ENCODE measurements around the gene SCN7A. TPM values are rescaled to one million over a fixed set of nuclear protein-coding genes. Genes with fewer than 3 reads are reported as not detected.

SCN7A gene
- 0.11 TPM in 1 of 2 replicates, not detected in the other for total RNA-seq
- long read RNA-seq = 0 reads

- Mint-ChIP-seq H3K27ac (ENCODE audit: unreplicated experiment) (no peak within 1 kb of the TSS), H3K27me3 (ENCODE audit: unreplicated experiment) (peaks cover 36% of the 10 kb centered on the region), H3K36me3 (ENCODE audit: unreplicated experiment) (no peaks in the 10 kb centered on the region), H3K9me3 (ENCODE audit: unreplicated experiment) (no peaks in the 10 kb centered on the region), H3K4me3 (ENCODE audit: unreplicated experiment) (peak within 1 kb of the TSS; percentile 64), H3K4me1 (ENCODE audit: unreplicated experiment) (peaks cover 7% of the 10 kb centered on the region)
- TF ChIP-seq CTCF (IDR thresholded peaks at IDR 0.05) = no peak
- no peak for DNase-seq (ENCODE audit: extremely low spot score, unreplicated experiment)
These were observed at the start of gene SCN7A for GRCh38 chr2:166494140-166494624. TSS of gene SCN7A (minus strand) at chr2:166494249. CDS start at chr2:166477696, 16,553 bp downstream.

- no peak overlapping the region for H3K27ac Mint-ChIP-seq (ENCODE audit: unreplicated experiment)
- peaks cover 4% of the 10 kb centered on the region for H3K4me1 Mint-ChIP-seq (ENCODE audit: unreplicated experiment)
- DNase-seq (ENCODE audit: extremely low spot score, unreplicated experiment) = no peak
- no peak overlapping the region for H3K4me3 Mint-ChIP-seq (ENCODE audit: unreplicated experiment)
- TF ChIP-seq CTCF (IDR thresholded peaks at IDR 0.05) = peak; percentile 87
- peaks cover 33% of the 10 kb centered on the region for H3K27me3 Mint-ChIP-seq (ENCODE audit: unreplicated experiment)
- no peaks in the 10 kb centered on the region for H3K36me3 Mint-ChIP-seq (ENCODE audit: unreplicated experiment)
- no peaks in the 10 kb centered on the region for H3K9me3 Mint-ChIP-seq (ENCODE audit: unreplicated experiment)
These were observed 45.5 kb upstream of the SCN7A start for GRCh38 chr2:166539340-166540162.

GRCh38 chr2:166536111-166536510 is 42.1 kb upstream of the SCN7A start:
- Mint-ChIP-seq H3K9me3 (ENCODE audit: unreplicated experiment) (no peaks in the 10 kb centered on the region), H3K27ac (ENCODE audit: unreplicated experiment) (no peak overlapping the region), H3K4me1 (ENCODE audit: unreplicated experiment) (peaks cover 4% of the 10 kb centered on the region), H3K4me3 (ENCODE audit: unreplicated experiment) (no peak overlapping the region), H3K27me3 (ENCODE audit: unreplicated experiment) (peaks cover 48% of the 10 kb centered on the region), H3K36me3 (ENCODE audit: unreplicated experiment) (no peaks in the 10 kb centered on the region)
- no peak for DNase-seq (ENCODE audit: extremely low spot score, unreplicated experiment)
- TF ChIP-seq CTCF (IDR thresholded peaks at IDR 0.05) = no peak

GRCh38 chr2:166521155-166521554 is 27.1 kb upstream of the SCN7A start:
- Mint-ChIP-seq H3K4me3 (ENCODE audit: unreplicated experiment) (no peak overlapping the region), H3K9me3 (ENCODE audit: unreplicated experiment) (no peaks in the 10 kb centered on the region), H3K36me3 (ENCODE audit: unreplicated experiment) (no peaks in the 10 kb centered on the region), H3K27ac (ENCODE audit: unreplicated experiment) (no peak overlapping the region), H3K27me3 (ENCODE audit: unreplicated experiment) (peaks cover 16% of the 10 kb centered on the region), H3K4me1 (ENCODE audit: unreplicated experiment) (no peaks in the 10 kb centered on the region)
- no peak for TF ChIP-seq CTCF (IDR thresholded peaks at IDR 0.05)
- no peak for DNase-seq (ENCODE audit: extremely low spot score, unreplicated experiment)

- no peaks in the 10 kb centered on the region for H3K36me3 Mint-ChIP-seq (ENCODE audit: unreplicated experiment)
- no peaks in the 10 kb centered on the region for H3K4me1 Mint-ChIP-seq (ENCODE audit: unreplicated experiment)
- no peaks in the 10 kb centered on the region for H3K9me3 Mint-ChIP-seq (ENCODE audit: unreplicated experiment)
- TF ChIP-seq CTCF (IDR thresholded peaks at IDR 0.05) = no peak
- peaks cover 16% of the 10 kb centered on the region for H3K27me3 Mint-ChIP-seq (ENCODE audit: unreplicated experiment)
- no peak overlapping the region for H3K27ac Mint-ChIP-seq (ENCODE audit: unreplicated experiment)
- DNase-seq (ENCODE audit: extremely low spot score, unreplicated experiment) = no peak
- no peak overlapping the region for H3K4me3 Mint-ChIP-seq (ENCODE audit: unreplicated experiment)
These were observed 26.6 kb upstream of the SCN7A start for GRCh38 chr2:166520604-166521003.
